ENCODE results near the gene SPG7. TPM values are rescaled to one million over a fixed set of nuclear protein-coding genes. Genes with fewer than 3 reads are reported as not detected.

Gene SPG7
- total RNA-seq, 1 donor from 2014 or later: 184 TPM

DNA sequence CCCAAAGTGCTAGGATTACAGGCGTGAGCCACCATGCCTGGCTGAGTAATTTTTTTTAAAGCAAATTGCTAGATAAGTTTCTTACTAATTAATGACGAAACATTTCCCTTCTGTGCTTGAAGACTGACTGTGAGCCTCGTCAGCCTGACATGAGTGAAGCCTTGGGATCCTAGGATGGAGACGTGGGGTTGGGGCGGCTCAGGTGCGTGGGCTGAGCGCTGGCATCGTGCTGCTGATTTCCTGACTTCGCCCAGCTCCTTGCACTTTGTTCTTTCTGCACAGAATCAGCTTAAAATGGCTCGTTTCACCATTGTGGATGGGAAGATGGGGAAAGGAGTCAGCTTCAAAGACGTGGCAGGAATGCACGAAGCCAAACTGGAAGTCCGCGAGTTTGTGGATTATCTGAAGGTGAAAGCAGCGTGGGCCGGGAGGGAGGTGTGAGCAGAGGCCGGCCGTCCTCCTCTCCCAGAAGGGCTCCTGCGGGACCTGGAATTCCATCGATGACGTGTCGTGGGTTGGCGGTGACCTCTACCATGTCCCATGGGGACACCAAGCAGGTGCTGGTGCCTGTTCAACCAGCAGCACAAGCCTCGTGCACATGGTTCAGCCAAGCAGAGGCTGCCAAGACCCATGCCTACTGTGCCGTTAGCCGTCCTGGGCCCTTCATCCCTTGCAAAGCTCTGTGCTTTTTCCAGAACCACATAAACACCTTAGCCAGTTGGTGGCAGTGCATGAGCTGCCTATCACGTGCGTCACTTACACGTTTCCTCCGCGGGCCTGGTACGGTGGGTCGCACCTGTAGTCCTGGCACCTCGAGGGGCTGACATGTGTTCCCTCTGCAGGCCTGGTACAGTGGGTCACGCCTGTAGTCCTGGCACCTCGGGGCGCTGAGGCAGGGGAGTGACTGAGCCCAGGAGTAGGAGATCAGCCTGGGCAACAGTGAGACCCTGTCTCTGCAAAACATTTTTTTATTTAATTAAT is 22.5 kb downstream of the SPG7 start:
- no peaks in the 10 kb centered on the region for H3K27me3 Mint-ChIP-seq
- H3K27ac Mint-ChIP-seq: no peak overlapping the region
- H3K36me3 Mint-ChIP-seq (ENCODE audit: insufficient read depth): peaks cover 30% of the 10 kb centered on the region
- no peak for DNase-seq (ENCODE audit: low spot score, unreplicated experiment)
- H3K4me3 Mint-ChIP-seq (ENCODE audit: low read depth): no peak overlapping the region
- no peaks in the 10 kb centered on the region for H3K4me1 Mint-ChIP-seq (ENCODE audit: low read depth)
- no peaks in the 10 kb centered on the region for H3K9me3 Mint-ChIP-seq (ENCODE audit: low read depth)
- TF ChIP-seq, protein P1, sequence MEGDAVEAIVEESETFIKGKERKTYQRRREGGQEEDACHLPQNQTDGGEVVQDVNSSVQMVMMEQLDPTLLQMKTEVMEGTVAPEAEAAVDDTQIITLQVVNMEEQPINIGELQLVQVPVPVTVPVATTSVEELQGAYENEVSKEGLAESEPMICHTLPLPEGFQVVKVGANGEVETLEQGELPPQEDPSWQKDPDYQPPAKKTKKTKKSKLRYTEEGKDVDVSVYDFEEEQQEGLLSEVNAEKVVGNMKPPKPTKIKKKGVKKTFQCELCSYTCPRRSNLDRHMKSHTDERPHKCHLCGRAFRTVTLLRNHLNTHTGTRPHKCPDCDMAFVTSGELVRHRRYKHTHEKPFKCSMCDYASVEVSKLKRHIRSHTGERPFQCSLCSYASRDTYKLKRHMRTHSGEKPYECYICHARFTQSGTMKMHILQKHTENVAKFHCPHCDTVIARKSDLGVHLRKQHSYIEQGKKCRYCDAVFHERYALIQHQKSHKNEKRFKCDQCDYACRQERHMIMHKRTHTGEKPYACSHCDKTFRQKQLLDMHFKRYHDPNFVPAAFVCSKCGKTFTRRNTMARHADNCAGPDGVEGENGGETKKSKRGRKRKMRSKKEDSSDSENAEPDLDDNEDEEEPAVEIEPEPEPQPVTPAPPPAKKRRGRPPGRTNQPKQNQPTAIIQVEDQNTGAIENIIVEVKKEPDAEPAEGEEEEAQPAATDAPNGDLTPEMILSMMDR (IDR thresholded peaks at IDR 0.05; ENCODE audit: unreplicated experiment): no peak

DNA sequence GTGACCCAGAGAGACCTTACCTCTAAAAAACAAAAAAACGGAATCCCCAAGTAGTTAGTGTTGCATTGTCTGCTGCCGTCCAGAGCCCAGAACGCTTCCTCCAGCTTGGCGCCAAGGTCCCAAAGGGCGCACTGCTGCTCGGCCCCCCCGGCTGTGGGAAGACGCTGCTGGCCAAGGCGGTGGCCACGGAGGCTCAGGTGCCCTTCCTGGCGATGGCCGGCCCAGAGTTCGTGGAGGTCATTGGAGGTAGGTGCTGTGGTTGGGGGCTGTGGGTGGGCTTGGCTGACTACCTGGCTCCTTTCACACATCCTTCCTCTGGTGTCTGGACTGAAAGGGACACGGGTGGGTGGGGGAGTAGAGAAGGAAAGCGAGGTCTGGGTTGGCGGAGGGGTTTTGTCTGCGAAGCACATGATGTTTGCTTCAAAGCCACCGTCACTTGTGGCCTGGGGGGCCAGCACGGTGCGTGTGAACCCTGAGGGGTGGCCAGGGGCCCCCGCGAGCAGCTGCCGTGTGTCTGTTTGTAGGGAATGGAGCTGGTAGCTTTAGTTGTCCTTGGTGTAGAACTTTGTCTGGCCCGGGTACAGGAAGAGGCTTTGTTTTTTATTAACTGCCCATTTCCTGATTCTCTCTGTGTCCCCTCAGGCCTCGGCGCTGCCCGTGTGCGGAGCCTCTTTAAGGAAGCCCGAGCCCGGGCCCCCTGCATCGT is 23.8 kb downstream of the SPG7 start:
- no peak overlapping the region for H3K27ac Mint-ChIP-seq
- H3K4me3 Mint-ChIP-seq (ENCODE audit: low read depth): no peak overlapping the region
- no peaks in the 10 kb centered on the region for H3K27me3 Mint-ChIP-seq
- no peaks in the 10 kb centered on the region for H3K4me1 Mint-ChIP-seq (ENCODE audit: low read depth)
- DNase-seq (ENCODE audit: low spot score, unreplicated experiment): no peak
- TF ChIP-seq, protein P1 (IDR thresholded peaks at IDR 0.05; ENCODE audit: unreplicated experiment): no peak
- H3K36me3 Mint-ChIP-seq (ENCODE audit: insufficient read depth): peaks cover 28% of the 10 kb centered on the region
- H3K9me3 Mint-ChIP-seq (ENCODE audit: low read depth): no peaks in the 10 kb centered on the region

DNA sequence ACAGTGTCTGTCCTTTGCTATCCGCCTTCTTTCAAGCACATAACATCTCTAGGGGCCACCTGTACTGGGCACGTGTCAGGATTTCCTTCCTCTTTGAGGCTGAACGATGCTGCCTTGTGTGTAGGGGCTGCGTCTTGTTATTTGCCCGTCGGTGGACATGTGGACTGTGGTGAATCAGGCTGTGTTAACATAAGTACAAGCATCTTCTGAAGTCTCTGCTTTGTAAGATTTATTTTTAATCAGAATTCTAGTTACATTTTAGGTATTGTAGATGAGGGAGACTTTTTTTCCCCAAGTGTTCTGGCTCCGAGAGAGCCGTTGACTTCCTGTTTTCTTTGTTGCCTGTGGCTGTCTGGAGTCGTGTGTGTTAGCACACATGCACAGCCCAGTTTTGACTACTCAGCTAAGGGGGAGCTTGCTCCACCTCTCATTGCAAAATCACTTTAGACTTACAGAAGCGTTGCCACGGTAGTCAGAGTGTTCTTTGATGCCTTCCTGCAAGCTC is 26.1 kb downstream of the SPG7 start:
- Mint-ChIP-seq H3K36me3 (ENCODE audit: insufficient read depth) (peaks cover 22% of the 10 kb centered on the region), H3K27ac (peak overlapping the region; percentile 42), H3K4me3 (ENCODE audit: low read depth) (no peak overlapping the region), H3K9me3 (ENCODE audit: low read depth) (no peaks in the 10 kb centered on the region), H3K27me3 (no peaks in the 10 kb centered on the region), H3K4me1 (ENCODE audit: low read depth) (no peaks in the 10 kb centered on the region)
- TF ChIP-seq, protein P1 (IDR thresholded peaks at IDR 0.05; ENCODE audit: unreplicated experiment): no peak
- no peak for DNase-seq (ENCODE audit: low spot score, unreplicated experiment)

DNA sequence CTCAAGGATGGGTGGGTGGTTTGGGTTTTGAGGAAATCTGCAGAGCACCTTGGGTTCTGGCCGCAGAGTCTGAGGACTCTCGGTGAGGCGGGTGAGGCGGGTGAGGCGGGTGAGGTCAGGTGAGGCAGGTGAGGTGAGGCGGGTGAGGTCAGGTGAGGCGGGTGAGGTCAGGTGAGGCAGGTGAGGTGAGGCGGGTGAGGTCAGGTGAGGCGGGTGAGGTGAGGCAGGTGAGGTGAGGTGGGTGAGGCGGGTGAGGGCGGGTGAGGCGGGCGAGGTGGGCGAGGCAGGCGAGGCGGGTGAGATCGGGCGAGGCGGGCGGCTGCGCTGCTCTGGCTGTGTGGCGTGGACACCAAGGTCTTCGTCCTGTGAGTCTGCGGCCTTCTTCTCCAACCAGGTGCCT is 28.2 kb downstream of the SPG7 start:
- Mint-ChIP-seq H3K9me3 (ENCODE audit: low read depth) (no peaks in the 10 kb centered on the region), H3K4me1 (ENCODE audit: low read depth) (no peaks in the 10 kb centered on the region), H3K36me3 (ENCODE audit: insufficient read depth) (peaks cover 23% of the 10 kb centered on the region), H3K27me3 (no peaks in the 10 kb centered on the region), H3K4me3 (ENCODE audit: low read depth) (no peak overlapping the region), H3K27ac (no peak overlapping the region)
- no peak for DNase-seq (ENCODE audit: low spot score, unreplicated experiment)
- TF ChIP-seq, protein P1 (IDR thresholded peaks at IDR 0.05; ENCODE audit: unreplicated experiment): no peak

DNA sequence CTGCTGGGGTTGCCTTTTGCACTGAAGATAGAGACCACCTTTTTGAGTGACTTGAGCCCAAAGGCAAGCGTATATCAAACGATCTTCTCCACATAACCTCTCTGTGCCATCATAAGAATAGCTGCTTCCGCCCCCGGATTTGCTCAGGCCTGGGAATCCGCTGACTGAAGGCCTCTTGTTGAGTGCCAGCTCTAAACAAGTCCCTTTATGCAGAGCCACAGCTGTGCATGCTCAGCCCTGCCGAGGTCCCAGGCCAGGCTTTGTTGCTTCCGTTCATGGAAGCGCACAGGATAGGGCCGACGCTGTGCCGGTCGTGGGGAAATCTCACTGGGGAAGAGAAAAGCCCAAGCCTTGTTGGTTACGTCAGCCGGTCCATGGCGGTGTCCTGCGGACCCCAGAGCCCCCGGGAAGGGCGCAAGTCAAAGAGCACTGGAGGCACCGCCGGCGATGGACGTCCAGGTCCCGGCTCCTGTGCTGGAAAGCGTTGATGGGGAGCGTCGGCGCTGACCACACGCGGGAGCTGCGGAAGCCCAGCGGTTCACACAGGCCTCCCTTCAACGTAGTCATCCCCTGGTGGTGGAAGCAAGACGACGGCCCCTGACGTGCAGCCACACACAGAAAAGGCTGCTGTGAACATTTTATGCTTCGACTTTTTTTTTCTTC is 28.8 kb downstream of the SPG7 start:
- Mint-ChIP-seq H3K9me3 (ENCODE audit: low read depth) (no peaks in the 10 kb centered on the region), H3K27me3 (no peaks in the 10 kb centered on the region), H3K27ac (no peak overlapping the region), H3K4me1 (ENCODE audit: low read depth) (no peaks in the 10 kb centered on the region), H3K4me3 (ENCODE audit: low read depth) (no peak overlapping the region), H3K36me3 (ENCODE audit: insufficient read depth) (peaks cover 23% of the 10 kb centered on the region)
- no peak for DNase-seq (ENCODE audit: low spot score, unreplicated experiment)
- TF ChIP-seq, protein P1 (IDR thresholded peaks at IDR 0.05; ENCODE audit: unreplicated experiment): no peak
